ENCODE data around the gene LIMS1. TPM values are rescaled to one million over a fixed set of nuclear protein-coding genes. Genes with fewer than 3 reads are reported as not detected.
"Not testable (repeated sequence)": the region's sequence is repeated elsewhere in the genome, so short reads cannot be mapped to it uniquely, and the experiment has no call there.

LIMS1 gene
- polyA plus RNA-seq, 3 donors = 44.0 to 130 (median 124) TPM

- H3K27me3 Mint-ChIP-seq (ENCODE audit: low read depth in 3 of 3); H3K27me3 ChIP-seq (ENCODE audit: control insufficient read depth in 2 of 2, insufficient read depth in 2 of 2, low read length in 2 of 2); intact Hi-C loops (cut with micrococcal nuclease); H3K9me3 Mint-ChIP-seq; H4K20me1 ChIP-seq (ENCODE audit: insufficient read depth, low read length); H3K4me3 ChIP-seq (replicated peaks in 1 of 3; ENCODE audit: low read depth in 2 of 3, low read length in 3 of 3); H2AFZ ChIP-seq (ENCODE audit: insufficient read depth, low read depth, low read length, poor library complexity, severe bottlenecking); H3K9ac ChIP-seq (ENCODE audit: insufficient read depth, low read length, poor library complexity, severe bottlenecking); H3K4me3 Mint-ChIP-seq; H3K36me3 ChIP-seq (replicated peaks in 1 of 2; ENCODE audit: control insufficient read depth in 1 of 2, insufficient read depth in 2 of 2, low read length in 2 of 2); H3K9me3 ChIP-seq (replicated peaks in 1 of 2; ENCODE audit: control insufficient read depth in 1 of 2, insufficient read depth in 1 of 2, low read length in 2 of 2); H3K4me2 ChIP-seq (replicated peaks; ENCODE audit: extremely low read depth, low read length, poor library complexity, severe bottlenecking); H3K27ac ChIP-seq (ENCODE audit: low read depth in 1 of 2, low read length in 2 of 2): not testable (repeated sequence)
- peaks cover 35 to 45% of the 10 kb centered on the region in 2 donors for H3K36me3 Mint-ChIP-seq
- peak; percentile 41 for TF ChIP-seq CTCF (IDR thresholded peaks at IDR 0.05)
- H3K27ac Mint-ChIP-seq = peak overlapping the region in 6 of 7 donors; percentile 24 to 100 (median 81)
- 11% methylated on average over 1 of the region's 7 CpGs for WGBS (ENCODE audit: insufficient coverage)
- H3K79me2 ChIP-seq (ENCODE audit: insufficient read depth, low read length) = peaks cover 77% of the 10 kb centered on the region
- peak in 1 of 3 donors; percentile 47 for DNase-seq
- peaks cover 47 to 50% of the 10 kb centered on the region in 2 donors for H3K4me1 ChIP-seq (ENCODE audit: control insufficient read depth in 1 of 2, insufficient read depth in 2 of 2, low read length in 2 of 2)
- peaks cover 50% of the 10 kb centered on the region for H3K4me1 Mint-ChIP-seq
Observed at GRCh38 chr2:108597105-108597744, 63.0 kb downstream of the LIMS1 start.

GRCh38 chr2:108601199-108601598 lies 66.9 kb downstream of the LIMS1 start:
- H3K9ac ChIP-seq (ENCODE audit: insufficient read depth, low read length, poor library complexity, severe bottlenecking); H3K27me3 Mint-ChIP-seq (ENCODE audit: low read depth in 3 of 3); H3K4me2 ChIP-seq (replicated peaks; ENCODE audit: extremely low read depth, low read length, poor library complexity, severe bottlenecking); H3K9me3 ChIP-seq (replicated peaks in 1 of 2; ENCODE audit: control insufficient read depth in 1 of 2, insufficient read depth in 1 of 2, low read length in 2 of 2); H3K27me3 ChIP-seq (ENCODE audit: control insufficient read depth in 2 of 2, insufficient read depth in 2 of 2, low read length in 2 of 2); H3K9me3 Mint-ChIP-seq; H2AFZ ChIP-seq (ENCODE audit: insufficient read depth, low read depth, low read length, poor library complexity, severe bottlenecking); DNase-seq; H3K4me3 Mint-ChIP-seq; H3K4me3 ChIP-seq (replicated peaks in 1 of 3; ENCODE audit: low read depth in 2 of 3, low read length in 3 of 3); H3K27ac ChIP-seq (ENCODE audit: low read depth in 1 of 2, low read length in 2 of 2): not testable (repeated sequence)
- Mint-ChIP-seq H3K27ac (peak overlapping the region in 1 of 7 donors; percentile 57), H3K4me1 (peaks cover 23% of the 10 kb centered on the region), H3K36me3 (peaks cover 50 to 62% of the 10 kb centered on the region in 2 donors)
- Histone ChIP-seq H4K20me1 (ENCODE audit: insufficient read depth, low read length) (peaks cover 35% of the 10 kb centered on the region), H3K4me1 (ENCODE audit: control insufficient read depth in 1 of 2, insufficient read depth in 2 of 2, low read length in 2 of 2) (peaks cover 10 to 12% of the 10 kb centered on the region in 2 donors), H3K36me3 (replicated peaks in 1 of 2; ENCODE audit: control insufficient read depth in 1 of 2, insufficient read depth in 2 of 2, low read length in 2 of 2) (peaks cover 5 to 34% of the 10 kb centered on the region in 2 donors), H3K79me2 (ENCODE audit: insufficient read depth, low read length) (peaks cover 84% of the 10 kb centered on the region)
- 88% methylated on average over 6 of the region's 10 CpGs for WGBS (ENCODE audit: insufficient coverage)
- intact Hi-C loops (cut with micrococcal nuclease) = loop anchor here in 1 of 2 donors (10.0 kb wide), 1 partner anchor 114 kb away; the partner anchor contains the start of gene RANBP2

All from CD14-positive monocyte (primary cell).